ENCODE results near the gene MCMBP.
"Not testable (repeated sequence)": the region's sequence is repeated elsewhere in the genome, so short reads cannot be mapped to it uniquely, and the experiment has no call there.

Gene MCMBP

DNA sequence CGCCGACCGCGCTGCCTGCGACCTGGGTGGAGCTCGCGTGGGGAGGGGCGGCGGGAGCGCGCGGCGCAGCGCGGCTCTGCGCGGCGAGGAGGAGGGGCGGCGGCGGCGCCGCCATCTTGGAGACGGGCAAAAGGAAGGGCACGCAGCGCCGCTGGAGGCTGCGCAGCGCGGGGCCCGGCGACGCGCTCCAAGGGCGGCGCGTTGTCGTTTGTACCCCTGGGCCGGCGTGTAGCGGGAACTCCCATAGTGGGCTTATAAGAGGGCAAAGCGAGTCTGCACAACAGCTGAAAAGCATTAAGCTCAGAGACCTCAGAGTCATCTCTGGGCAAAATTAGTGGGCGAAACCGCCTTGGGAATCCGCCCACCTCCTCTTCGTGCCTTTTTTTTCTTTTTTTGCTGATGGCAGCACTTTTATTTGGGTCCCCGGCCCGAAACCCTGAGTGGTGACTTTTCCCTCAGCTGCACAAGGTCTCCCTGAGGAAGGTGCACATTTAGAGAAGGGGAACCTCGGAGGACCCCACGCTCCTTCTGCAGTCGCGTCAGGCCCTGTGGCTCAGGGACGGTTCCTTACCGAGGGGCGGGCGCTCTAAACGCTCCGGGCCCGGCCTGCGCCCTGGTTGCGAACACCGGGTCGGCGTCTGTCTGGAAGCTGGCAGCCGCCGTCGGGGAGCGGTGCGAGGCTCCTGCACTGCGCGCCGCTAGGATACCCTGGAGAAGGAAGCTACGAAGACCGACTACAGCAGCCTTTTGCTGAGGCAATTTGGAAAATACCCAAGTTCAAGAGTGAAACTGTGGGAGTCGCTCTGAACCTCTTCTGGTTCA, 428 bp upstream of the MCMBP start:
- DNase-seq (ENCODE audit: low spot score), result peak; percentile 88

DNA sequence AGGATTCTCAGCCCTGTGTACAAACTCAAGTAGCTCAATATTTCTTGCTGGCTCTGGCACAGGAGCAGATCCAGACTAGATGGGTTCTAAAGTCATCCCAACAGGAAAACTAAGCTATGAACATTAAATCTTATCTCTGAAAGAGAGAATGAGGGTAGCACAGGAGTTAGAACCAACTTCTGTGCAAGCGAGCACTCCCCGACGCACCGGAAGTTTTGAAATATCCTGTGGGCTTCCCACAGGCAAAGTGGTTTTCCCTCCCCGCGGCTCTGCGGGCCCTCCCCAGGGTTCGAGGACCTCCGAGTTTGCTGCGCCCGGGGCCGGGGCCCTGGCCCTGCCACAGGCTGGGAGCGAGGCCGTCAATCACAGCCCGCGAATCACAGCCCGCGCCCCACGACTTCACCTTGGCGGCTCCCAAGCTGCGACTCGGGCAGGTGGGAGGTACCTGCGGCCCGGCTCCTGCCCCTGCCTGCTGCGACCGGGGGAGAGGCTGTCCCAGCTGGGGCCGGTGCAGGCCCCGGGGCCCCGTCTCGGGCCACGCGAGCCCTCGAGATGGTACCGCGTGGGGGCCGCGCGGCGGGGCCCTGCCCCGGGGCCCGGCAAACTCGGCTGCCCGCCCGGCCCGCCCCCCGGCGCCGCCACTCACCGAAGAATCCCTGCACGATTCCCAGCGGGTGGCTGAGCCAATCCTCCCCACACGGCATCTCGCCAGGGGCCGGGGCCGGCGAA, 598 bp downstream of the MCMBP start:
- peak; percentile 79 for DNase-seq (ENCODE audit: low spot score)

DNA sequence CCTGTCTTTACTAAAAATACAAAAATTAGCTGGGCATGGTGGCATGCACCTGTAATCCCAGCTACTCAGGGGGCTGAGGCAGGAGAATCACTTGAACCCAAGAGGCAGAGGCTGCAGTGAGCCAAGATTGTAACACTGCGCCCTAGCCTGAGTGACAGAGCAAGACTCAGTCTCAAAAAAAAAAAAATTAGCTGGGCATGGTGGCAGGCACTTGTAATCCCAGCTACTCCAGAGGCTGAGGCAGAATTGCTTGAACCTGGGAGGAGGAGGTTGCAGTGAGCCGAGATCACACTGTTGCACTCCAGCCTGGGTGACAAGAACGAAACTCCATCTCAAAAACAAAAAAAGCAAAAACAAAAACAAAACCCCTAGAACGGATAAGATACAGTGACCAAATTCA, 3.2 kb downstream of the MCMBP start:
- not testable (repeated sequence) for DNase-seq (ENCODE audit: low spot score)

DNA sequence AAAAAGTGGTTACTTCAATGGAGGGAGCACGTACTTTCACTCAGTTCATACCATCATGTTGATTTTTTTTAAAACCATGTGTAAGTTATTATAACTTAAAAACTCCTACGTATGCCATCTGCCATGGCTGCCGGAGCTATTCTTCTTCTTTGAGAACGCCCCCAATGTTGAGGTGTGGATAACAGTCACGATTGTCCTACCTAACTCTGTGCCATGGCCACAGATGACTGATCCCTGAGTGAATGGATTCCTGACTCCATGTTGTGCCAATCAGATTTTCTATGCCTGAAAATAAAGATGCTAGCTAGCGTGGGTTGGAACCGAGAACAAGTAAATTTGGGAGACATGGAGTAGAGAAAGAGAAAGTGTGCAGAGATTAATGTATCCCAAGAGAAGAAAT, 5.3 kb downstream of the MCMBP start:
- DNase-seq (ENCODE audit: low spot score), result no peak

DNA sequence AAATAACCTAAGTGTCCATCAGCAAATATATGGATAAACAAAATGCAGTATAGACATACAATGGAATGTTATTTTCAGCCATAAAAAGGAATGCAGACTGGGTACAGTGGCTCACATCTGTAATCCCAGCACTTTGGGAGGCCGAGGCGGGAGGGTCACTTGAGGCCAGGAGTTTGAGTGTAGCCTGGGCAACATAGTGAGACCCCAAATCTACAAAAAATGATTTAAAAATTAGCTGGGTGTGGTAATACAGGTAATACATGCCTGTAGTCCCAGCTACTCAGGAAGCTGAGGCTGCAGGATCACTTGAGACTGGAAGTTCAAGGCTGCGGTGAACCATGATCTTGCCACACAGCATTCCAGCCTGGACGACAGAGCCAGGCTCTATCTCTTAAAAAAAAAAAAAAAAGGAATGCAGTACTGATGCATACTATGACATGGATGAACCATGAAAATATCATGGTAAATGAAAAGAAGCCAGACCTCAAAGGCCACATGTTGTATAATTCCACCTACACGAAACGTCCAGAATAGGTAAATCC, 6.9 kb downstream of the MCMBP start:
- DNase-seq (ENCODE audit: low spot score), result no peak

DNA sequence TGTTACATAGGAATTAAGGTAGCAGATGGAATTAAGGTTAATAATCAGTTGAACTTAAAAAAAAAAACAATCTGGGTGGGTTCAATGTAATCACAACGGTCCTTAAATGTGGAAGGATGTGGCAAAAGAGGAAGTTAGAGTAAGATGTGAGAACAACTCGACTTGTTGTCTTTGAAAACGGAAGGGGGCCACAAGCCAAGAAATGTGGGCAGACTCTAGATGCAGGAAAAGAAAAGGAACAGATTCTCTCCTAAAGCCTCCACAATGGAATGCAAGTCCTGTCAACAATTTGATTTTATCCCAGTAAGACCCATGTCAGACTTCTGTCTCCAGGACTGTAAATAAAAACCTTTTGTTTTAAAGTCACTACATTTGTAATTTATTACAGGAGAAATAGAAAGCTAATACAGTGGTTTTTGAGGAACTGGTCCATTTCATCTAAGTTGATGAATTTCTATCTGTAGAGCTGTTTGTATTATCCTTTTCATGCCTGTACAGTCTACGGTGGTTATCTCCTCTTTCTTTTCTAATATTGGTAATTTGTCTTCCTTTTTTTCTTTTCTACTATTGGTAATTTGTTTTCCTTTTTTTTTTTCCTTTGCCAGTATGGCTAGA, 8.6 kb downstream of the MCMBP start:
- no peak for DNase-seq (ENCODE audit: low spot score)

DNA sequence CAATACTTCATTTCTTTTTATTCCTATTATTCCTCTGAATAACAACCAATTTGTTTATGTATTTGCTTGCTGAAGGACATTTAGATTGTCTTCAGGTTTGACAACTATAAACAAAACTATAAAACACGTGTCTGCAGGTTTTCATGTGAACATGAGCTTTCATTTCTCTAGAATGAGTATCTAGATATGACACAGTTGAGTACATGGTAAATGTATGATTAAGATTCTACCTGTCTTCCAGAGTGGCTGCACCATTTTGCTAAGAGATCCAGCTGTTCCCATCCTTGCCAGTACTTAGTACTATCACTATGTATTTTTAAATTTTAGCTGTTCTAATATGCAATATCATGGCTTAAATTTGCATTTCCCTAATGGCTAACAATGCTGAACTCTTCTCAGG, 10.1 kb downstream of the MCMBP start:
- DNase-seq (ENCODE audit: low spot score), result no peak

DNA sequence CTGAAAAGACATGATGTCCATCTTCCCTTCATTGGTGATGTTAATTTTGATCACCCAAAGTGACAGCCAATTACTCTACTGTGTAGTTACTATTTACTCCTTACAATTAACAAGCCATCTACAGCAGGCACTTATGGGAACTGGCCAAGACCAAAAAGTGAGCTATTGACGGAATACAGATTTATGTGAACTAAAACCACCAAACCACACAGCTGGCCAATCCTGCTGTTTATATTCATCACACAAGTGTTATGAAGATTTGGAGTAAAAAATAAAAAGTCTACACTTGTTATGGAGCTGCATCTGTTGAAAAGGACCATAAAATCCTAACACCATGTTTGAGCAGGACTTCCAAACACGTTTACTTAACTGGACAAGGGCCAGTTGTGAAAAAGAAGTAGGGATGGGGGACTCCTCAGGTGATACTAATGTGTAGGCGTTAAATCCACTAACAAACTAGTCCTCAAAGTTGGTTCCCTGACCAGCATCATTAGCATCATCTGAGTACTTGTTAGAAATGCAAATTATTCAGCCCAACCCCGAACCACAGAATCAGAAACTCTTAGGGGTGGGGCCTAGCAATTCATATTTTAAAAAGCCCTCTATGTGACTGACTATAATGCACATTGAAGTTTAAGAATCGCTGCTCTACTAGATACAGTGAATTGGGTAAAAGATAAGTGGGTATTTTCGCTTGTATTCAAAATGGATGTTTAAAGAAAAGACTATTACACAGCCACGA, 11.6 kb downstream of the MCMBP start:
- DNase-seq (ENCODE audit: low spot score), result no peak

DNA sequence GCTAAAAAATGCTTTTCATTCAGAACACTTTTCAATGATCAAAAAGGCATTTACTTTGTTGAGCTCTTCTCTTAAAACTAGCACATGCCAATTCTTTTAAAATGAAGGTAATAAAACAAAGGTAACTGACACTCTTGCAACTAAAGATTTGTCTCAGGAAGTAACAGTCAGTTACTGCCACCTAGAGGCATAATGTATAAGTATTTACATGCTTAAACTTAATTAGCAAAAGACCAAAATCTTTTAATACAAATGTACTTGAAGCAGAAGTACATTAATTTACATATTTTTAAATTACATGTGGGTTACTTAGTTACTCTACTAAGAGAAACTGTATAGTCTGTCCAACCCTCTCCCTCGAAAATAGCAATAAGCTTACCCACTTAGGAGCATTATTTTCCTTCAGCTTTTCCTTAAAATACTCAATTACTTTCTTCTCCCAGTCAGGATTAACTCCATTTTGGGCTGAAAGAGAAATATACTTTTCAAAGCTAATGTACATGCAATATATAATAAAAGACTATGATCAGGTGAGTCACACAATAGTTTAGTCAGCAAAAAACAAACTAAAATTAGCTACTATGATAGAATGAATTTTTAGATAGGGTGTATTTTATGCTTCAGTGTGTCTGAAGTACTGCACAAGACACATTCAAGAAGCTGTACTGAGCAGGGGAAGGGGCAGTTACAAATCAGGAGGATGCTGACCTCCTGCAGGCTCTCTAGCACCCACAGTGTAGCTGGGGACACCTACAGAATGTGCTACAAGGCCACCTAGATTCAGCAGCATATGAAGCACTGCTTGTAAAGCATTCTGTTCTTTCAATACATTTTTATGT, 13.0 kb downstream of the MCMBP start:
- no peak for DNase-seq (ENCODE audit: low spot score)

DNA sequence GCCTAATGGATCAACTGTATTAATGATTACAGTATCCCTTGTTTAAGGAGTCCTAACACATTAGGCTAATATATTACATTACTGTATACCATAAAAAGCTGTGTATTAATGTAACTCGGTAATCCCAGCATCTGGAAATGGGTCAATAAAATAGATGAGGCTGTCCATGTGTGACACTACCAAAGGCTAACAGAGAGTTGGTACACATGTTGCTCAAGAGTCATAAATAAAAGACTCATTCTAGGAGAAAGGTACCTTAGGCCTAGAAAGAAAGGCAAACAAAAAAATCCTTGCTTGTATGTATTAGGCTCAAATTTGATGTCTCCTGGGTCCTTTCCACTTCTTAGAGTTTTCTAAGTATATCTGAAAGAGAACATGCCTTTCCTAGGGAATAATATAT, 14.6 kb downstream of the MCMBP start:
- DNase-seq (ENCODE audit: low spot score), result no peak

DNA sequence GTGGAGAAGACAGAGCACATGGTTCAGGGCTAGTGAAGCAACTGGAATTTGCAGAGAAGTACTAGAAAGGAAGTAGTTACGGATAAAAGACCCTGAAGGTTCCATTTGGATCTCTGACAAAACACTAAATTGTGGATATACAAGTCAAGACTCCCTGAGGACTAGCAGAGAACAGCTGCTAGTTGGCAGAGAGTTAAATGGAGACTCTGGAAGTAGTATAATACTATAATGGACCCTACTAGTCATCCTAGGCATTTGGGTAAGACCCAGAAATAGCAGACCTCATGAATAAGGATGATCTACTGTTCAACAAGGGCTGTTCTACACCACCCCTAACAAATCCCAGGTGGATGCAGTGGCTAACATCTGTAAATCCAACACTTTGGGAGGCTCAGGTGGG, 19.1 kb downstream of the MCMBP start:
- no peak for DNase-seq (ENCODE audit: low spot score)

DNA sequence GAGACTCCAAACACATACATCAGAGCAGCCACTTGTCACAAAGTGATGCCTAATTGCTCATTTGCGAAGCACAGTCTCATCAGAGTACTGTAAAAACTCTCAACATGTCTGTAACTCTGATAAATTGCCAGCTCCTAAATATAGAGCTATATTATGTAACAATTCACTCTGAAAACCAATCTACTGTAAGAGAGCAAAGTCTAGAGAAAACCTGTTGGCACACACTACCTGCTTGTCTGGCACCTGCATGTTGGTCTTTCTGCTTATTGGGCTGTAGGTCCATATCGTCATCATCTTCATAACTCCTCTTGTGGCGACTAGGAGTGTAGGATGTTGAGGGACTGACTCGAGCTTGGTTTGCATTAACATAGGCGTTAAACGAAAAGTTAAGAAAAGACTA, 19.8 kb downstream of the MCMBP start:
- DNase-seq (ENCODE audit: low spot score), result no peak

DNA sequence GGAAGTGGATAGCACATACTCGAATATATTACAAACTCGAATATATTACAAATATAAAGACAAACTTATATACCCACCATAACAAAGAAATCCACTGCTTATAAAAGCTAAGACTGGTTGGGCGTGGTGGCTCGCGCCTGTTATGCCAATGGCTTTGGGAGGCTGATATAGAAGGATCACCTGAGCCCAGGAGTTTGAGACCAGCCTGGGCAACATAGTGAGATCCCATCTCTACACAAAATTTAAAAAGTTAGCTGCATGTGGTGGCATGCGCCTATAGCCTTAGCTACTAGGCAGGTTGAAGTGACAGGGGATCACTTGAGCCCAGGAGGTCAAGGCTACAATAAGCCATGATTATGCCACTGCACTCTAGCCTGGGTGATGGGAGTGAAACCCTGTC, 20.4 kb downstream of the MCMBP start:
- DNase-seq (ENCODE audit: low spot score), result no peak

DNA sequence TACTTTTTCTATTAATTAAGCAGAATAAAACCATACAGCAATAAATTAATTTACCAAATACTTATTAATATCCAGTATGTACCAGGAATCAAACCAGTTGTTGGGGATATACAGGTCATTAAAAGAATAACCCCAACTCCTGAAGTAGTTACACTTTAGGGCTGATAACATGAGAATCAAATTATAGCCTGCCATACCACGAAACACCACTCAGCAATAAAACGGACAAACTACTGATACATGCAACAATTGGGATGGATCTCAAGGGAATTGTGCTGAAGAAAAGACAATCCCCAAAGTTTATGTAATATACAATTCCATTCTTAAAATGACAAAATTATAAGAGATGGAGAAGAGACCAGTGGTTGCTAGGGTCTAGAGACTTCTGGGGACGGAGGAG, 22.7 kb downstream of the MCMBP start:
- DNase-seq (ENCODE audit: low spot score), result no peak

DNA sequence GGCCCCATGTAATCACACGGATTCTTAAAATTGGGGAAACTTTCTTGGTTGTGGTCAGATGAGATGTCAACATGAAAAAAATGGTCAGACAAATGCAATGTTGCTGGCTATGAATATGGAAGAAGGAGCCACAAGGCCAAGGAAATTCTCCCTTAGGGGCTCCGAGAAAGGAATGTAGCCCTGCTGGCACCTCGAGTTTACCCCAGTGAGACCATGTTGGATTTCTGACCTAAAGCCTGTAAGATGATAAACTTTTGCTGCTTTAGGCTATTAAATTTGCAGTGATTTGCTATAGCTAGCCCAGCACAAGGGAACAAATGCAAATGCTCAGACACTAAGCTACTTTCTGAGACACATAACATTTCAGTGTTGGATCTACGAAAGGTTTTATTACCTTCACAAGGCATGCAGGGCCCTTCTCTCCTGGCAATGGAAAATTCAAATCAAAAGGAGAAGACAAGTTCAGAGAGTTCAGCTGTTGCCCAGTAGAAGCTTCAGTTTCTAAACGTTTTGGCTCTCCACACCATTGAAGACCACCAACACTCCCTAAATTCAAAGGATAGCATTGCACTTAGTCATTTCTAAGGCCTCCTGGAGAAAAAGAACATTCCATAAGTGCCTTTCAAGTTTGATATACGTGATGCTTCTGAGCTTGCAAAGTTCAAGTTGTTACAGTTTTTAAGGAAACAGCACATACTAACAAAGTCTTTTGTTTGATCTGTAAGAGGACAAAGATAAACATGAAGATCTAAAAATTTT, 23.4 kb downstream of the MCMBP start:
- DNase-seq (ENCODE audit: low spot score), result no peak

DNA sequence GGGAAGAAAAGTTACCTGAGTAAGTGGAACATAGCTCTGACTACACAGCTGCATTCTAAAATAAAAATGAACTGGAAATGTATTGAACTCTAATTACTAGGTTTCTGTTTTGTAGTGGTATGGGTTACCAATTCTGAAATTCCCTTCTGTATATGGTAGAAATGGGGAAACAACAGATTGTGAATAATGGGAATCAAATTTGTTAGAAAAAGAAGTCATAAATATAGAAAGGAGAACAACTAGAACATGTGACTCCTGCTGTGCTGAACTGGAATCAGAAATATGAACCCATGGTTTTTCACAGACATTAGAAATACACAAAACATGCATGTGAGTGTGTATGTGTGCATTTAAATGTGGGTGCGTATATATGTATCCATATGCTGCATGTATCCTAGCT, 27.0 kb downstream of the MCMBP start:
- DNase-seq (ENCODE audit: low spot score), result no peak

DNA sequence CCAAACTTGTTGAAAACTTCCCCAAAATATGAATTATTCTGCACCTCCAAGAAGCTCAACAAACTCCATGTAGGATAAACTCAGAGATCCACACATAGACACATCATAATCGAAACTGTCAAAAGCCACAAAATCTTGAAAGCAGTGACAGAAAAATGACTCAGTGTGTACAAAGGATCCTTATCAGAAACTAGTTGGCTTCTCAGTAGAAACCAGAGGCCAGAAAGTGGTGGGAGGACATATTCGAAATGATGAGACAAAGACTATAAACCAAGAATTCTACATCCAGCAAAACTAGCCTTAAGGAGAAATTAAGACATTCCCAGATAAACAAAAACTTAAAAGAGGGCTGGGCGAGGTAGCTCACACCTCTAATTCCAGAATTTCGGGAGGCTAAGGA, 38.5 kb downstream of the MCMBP start:
- DNase-seq (ENCODE audit: low spot score), result no peak

DNA sequence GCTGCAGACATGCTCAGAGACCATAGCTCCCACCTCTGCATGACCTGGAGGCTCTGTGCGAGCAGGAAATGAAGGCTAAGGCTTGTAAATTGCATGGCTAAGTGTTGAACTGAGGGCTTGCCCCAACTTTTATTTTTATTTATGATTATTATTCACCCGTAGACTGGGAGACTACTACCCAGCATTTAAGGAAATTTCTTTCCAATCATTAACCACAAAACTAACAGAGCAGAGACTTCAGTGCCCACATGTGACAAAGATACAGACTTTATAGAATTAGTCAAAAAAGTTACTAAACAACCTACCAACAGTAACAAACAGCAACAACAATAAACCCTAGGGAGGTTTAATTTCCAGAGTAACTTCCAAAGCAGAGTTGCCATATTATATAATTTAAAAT, 39.7 kb downstream of the MCMBP start:
- DNase-seq (ENCODE audit: low spot score), result no peak

DNA sequence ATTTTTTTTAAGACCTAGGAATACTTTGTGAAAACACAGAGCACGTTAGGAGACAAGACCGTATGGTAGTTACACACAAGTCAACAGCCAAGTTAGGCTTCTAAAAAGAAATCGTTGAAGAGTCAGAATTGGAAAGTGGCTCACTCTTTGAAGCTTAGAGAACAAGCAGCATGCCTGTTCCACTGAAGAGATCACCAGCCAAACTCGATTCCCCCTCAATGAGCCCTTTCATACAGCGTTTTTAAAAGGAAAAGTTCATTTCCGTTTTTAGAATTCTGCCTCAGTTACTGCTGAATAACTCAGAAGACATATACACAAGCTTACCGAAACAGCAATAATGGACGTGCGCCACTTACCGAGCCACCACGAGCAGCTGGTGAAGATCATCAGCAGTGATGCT, 41.0 kb downstream of the MCMBP start:
- no peak for DNase-seq (ENCODE audit: low spot score)

DNA sequence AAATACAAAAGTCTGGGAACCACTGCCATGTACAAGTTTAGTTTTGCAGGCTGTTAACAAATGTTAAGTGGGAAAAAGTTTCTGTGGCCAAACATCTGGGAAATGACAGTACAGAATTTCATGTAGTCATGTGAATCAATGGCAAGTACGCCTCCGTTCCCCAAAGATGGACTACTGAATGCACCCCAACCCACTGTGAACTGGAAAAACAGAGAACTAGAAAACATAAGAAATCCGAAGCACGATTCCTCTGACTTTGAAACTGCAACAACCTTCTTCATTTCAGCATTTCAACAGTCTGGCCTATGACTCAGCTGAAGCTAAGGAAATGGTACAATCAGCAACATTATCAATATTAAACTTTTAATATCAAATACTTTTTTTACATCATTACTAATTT, 41.8 kb downstream of the MCMBP start:
- DNase-seq (ENCODE audit: low spot score), result no peak

DNA sequence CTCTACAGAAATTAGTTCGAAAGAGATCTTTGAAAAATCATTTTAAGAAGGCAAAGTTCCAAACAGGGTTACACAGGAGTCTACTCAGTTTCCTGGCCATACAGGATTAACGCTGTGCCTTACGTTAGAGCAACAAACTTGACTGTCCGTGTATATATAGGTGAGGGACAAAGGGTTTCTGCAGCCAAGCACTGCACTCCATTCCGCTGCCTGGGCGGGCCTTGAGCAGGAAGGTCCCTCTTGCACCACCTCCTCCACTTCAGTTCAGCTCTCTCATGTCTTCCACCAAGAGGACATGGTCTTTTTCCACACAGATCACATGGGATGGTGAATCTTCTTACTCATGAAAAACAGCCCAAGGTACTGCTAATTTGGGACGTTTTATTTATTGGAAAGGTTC, 43.2 kb downstream of the MCMBP start:
- DNase-seq (ENCODE audit: low spot score), result no peak

All from iPS-NIHi11 (cell line).